Testis (tissue), 3 donors: ENCODE data around the gene ZBTB12. TPM values are rescaled to one million over a fixed set of nuclear protein-coding genes. Genes with fewer than 3 reads are reported as not detected.

Experiments
- DNase-seq: peaks from one replicate; pipeline ENCODE4 v3.0.0-alpha.2; 2019
- H3K27ac ChIP-seq, 2 donors: fragments of 200-600 bp; sonication (generic); one replicate each; pipeline ENCODE4 v1.5.1; 2019
- H3K27me3 ChIP-seq: fragments of 200-600 bp; sonication (generic); one replicate; pipeline ENCODE4 v1.5.1; 2019
- H3K36me3 ChIP-seq: fragments of 200-600 bp; sonication (generic); one replicate; pipeline ENCODE4 v1.5.1; 2017; ENCODE audit warnings: low read depth; ENCODE audit errors: missing control alignments
- H3K4me1 ChIP-seq: fragments of 200-600 bp; sonication (generic); one replicate; pipeline ENCODE4 v1.5.1; 2019
- H3K4me3 ChIP-seq, 2 donors: fragments of 200-600 bp; sonication (generic); one replicate each; pipeline ENCODE4 v1.5.1; 2017 to 2019
- H3K9me3 ChIP-seq: fragments of 200-600 bp; sonication (generic); one replicate; pipeline ENCODE4 v1.5.1; 2017
- POLR2A ChIP-seq: fragments of 450-650 bp; IDR thresholded peaks from one replicate; pipeline ENCODE4 v1.6.1; 2017; ENCODE audit warnings: antibody characterized with exemption, mild to moderate bottlenecking, moderate library complexity
- WGBS, 2 donors: methylation state at CpG; one replicate each; pipeline ENCODE4 v1.1.5; 2018; 5-methylcytosine and 5-hydroxymethylcytosine counted together
- intact Hi-C: fragments of 100-400 bp; cut with DNase I; formaldehyde crosslinking; loops from one replicate; pipeline ENCODE4 v1.15.1; 2023; ENCODE audit warnings: low total_unique reads
- polyA plus RNA-seq: library from polyadenylated mRNA; stranded (reverse); fragments of 350-450 nt; fragmentation: Illumina TruSeq; extraction: RNeasy Lipid Tissue Mini Kit (QIAGEN cat#74804); gene quantifications from one replicate; pipeline ENCODE4 v1.2.3, GENCODE V29; 2014; ENCODE audit warnings: low read depth, low replicate concordance; ENCODE audit not compliant: insufficient read depth
- total RNA-seq, 2 donors: library from RNA; depleted of rRNA; stranded (reverse); fragments of >200 nt; gene quantifications; one replicate each; pipeline ENCODE4 v1.2.3, GENCODE V29; 2016
- TF ChIP-seq, protein P1 (sequence below), 3 experiments: fragments of 450-650 bp in 2 of 3; fragments of 200-600 bp in 1 of 3; sonication (generic) in 1 of 3; IDR thresholded peaks; one replicate each; pipeline ENCODE4 v1.5.1; 2016 to 2019; ENCODE audit warnings: antibody characterized with exemption in 3 of 3, mild to moderate bottlenecking in 2 of 3, moderate library complexity in 1 of 3

The ZBTB12 gene
- total and polyA plus RNA-seq, 3 donors from 2014 or later, result 5.3 to 6.3 (median 5.6) TPM

DNA sequence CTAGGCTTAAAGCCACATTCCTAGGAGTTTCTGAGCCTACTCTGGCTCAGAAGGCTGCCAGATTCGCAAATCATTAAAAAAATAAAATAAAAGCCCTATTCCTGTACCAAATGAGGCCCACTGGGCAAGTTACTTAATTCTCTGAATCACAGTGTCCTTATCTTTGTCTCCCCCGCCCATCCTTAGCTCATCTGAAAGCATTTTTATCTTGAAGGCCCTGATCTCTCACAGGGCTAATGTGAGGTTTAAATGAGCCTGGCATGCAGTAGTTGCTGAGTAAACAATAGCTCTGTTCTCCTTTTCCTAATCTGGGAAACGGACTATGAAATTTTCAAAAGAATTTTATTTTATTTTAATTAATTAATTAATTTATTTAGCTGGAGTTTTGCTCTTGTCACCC, 2.1 kb upstream of the ZBTB12 start:
- intact Hi-C loops, result no loop called here
- Histone ChIP-seq H3K4me3 (no peak overlapping the region), H3K27me3 (no peaks in the 10 kb centered on the region), H3K9me3 (no peaks in the 10 kb centered on the region), H3K4me1 (peaks cover 44% of the 10 kb centered on the region), H3K27ac (peak overlapping the region; percentile 29 to 83), H3K36me3 (no peaks in the 10 kb centered on the region)
- TF ChIP-seq POLR2A, result no peak
- TF ChIP-seq, protein P1, sequence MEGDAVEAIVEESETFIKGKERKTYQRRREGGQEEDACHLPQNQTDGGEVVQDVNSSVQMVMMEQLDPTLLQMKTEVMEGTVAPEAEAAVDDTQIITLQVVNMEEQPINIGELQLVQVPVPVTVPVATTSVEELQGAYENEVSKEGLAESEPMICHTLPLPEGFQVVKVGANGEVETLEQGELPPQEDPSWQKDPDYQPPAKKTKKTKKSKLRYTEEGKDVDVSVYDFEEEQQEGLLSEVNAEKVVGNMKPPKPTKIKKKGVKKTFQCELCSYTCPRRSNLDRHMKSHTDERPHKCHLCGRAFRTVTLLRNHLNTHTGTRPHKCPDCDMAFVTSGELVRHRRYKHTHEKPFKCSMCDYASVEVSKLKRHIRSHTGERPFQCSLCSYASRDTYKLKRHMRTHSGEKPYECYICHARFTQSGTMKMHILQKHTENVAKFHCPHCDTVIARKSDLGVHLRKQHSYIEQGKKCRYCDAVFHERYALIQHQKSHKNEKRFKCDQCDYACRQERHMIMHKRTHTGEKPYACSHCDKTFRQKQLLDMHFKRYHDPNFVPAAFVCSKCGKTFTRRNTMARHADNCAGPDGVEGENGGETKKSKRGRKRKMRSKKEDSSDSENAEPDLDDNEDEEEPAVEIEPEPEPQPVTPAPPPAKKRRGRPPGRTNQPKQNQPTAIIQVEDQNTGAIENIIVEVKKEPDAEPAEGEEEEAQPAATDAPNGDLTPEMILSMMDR (IDR thresholded peaks at IDR 0.05), result no peak
- 44 to 73% methylated on average over 3 of the region's 3 CpGs for WGBS, 2 donors
- DNase-seq, result peak; percentile 56

DNA sequence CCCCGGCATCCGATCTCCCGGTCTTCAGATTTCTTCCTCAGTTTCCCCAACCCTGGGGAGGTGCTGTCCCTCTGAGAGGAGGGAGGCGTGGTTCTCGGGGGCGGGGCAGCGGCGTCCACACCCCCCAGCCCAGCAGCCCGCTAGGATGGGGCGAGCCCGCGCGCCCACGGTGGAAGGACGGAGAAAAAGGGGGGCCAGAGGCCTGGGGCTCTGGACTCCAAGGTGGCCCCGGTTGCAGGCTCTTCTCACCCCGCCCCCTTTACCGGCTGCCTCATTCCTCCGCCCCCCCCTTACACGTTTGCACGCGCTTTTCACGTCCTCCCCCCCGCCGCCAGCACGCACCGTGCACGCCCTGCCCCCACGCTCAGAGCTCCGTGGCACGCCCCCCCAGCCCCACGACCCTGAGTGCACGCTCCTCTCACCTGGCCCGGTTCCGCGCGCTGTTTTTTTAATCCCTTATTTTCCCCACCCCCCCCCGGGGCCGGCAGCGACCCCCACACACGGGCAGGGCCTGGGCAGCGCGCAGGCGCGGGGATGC, 402 bp downstream of the ZBTB12 start:
- H3K27ac ChIP-seq, result peak overlapping the region; percentile 61 to 83
- intact Hi-C loops, result no loop called here
- no peak for TF ChIP-seq POLR2A
- TF ChIP-seq, protein P1 (IDR thresholded peaks at IDR 0.05), result no peak
- WGBS, 2 donors, result 0 to 1% methylated on average over 14 to 37 of the region's 45 CpGs
- H3K36me3 ChIP-seq, result no peaks in the 10 kb centered on the region
- peak; percentile 66 for DNase-seq
- no peaks in the 10 kb centered on the region for H3K27me3 ChIP-seq
- H3K9me3 ChIP-seq, result no peaks in the 10 kb centered on the region
- peaks cover 51% of the 10 kb centered on the region for H3K4me1 ChIP-seq
- peak overlapping the region; percentile 58 to 64 for H3K4me3 ChIP-seq

DNA sequence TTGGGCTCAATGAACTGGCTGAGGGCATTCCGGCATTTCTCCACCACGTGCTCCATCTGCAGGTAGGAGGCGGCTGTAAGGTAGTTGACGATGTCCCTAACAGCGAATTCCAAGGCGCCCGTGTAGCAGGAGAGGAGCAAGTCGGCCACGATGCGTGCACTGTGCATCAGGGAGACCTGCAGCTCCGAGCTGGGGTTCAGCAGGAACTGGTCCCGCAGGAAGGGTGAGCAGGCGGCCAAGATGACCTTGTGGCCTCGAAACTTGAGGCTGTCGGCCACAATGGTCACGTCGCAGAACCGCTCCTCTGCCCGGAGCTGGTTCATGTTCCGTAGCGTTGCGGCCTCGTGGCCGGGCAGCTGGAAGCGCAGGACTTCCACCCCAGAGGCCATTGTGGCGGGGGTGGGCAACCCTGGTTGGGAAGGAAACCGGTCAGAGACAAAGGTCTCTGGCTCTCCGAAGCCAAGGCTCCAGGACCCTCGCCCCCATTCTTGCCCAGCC, 920 bp downstream of the ZBTB12 start:
- no peak for TF ChIP-seq POLR2A
- TF ChIP-seq, protein P1 (IDR thresholded peaks at IDR 0.05), result no peak
- intact Hi-C loops, result no loop called here
- peak overlapping the region; percentile 61 to 83 for H3K27ac ChIP-seq
- WGBS, 2 donors, result 0 to 8% methylated on average over 2 to 29 of the region's 29 CpGs
- no peaks in the 10 kb centered on the region for H3K36me3 ChIP-seq
- H3K4me1 ChIP-seq, result peaks cover 51% of the 10 kb centered on the region
- H3K4me3 ChIP-seq, result peak overlapping the region; percentile 58 to 64
- H3K27me3 ChIP-seq, result no peaks in the 10 kb centered on the region
- no peaks in the 10 kb centered on the region for H3K9me3 ChIP-seq
- DNase-seq, result peak; percentile 29

DNA sequence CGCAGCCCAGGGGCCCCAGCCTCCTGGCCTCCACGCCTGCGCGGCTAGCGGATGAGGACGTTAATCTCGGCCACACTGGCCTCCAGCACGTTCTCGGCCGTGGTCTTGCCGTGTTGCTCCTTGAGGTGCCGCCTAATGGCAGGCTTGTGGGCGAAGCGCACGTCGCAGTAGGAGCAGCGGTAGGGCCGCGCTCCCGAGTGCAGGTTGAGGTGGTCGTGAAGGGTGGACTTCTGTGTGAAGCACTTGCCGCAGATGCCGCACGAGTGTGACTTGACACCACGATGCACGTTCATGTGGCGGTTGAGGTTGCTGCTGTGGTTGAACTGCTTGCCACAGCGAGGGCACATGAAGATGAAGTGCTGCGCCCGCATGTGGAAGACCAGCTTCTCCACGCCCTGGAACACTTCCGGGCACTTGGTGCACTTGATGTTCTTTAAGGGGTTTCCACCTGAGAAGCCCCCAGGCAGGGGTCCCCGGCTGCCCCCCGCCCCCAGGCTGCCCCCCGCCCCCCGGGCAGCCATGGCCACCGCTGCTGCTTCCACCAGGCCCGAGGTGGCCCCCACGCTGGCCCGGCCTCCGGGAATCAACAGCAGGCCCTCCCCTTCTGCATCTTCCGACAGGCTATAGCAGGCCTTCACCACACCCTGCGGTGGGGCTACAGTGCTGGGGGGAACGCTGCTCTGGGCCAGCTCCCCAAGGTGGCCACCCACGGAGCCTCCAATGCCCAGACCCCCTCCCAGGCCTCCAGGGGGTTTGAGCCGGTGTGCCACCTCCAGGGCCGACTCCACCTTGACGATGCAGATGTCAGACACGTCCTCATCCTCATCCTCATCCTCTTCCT, 1.8 kb downstream of the ZBTB12 start:
- Histone ChIP-seq H3K4me3 (no peak overlapping the region), H3K36me3 (no peaks in the 10 kb centered on the region), H3K27ac (peak overlapping the region in 1 of 2 donors; percentile 83), H3K9me3 (no peaks in the 10 kb centered on the region), H3K27me3 (no peaks in the 10 kb centered on the region), H3K4me1 (peaks cover 51% of the 10 kb centered on the region)
- TF ChIP-seq, protein P1 (IDR thresholded peaks at IDR 0.05), result no peak
- no peak for TF ChIP-seq POLR2A
- DNase-seq, result no peak
- 54 to 66% methylated on average over 31 to 49 of the region's 49 CpGs for WGBS, 2 donors
- intact Hi-C loops, result no loop called here
